Esophagus muscularis mucosa (tissue), 4 donors: ENCODE results near the gene MAP2. TPM values are rescaled to one million over a fixed set of nuclear protein-coding genes. Genes with fewer than 3 reads are reported as not detected.

Source experiments
- DNase-seq: peaks from one replicate; pipeline ENCODE4 v3.0.0-alpha.2; 2017; ENCODE audit errors: extremely low spot score
- H3K27ac ChIP-seq, 4 donors: fragments of 200-600 bp; sonication (generic); replicated peaks in 1 of 4; 1 replicate in 3 of 4; 2 replicates in 1 of 4; pipeline ENCODE4 v1.5.1; 2016 to 2019; ENCODE audit warnings: mild to moderate bottlenecking in 1 of 4
- H3K27me3 ChIP-seq, 4 donors: fragments of 200-600 bp; sonication (generic); one replicate each; pipeline versions ENCODE4 v1.5.1 to v1.6.0; 2016 to 2019
- H3K36me3 ChIP-seq, 4 donors: fragments of 200-600 bp; sonication (generic); one replicate each; pipeline ENCODE4 v1.5.1; 2016 to 2019
- H3K4me1 ChIP-seq, 4 donors: fragments of 200-600 bp; sonication (generic); one replicate each; pipeline ENCODE4 v1.5.1; 2016 to 2019
- H3K4me3 ChIP-seq, 4 donors: fragments of 200-600 bp; sonication (generic); 1 replicate in 2 of 4; 2 replicates in 2 of 4; pipeline ENCODE4 v1.5.1; 2016 to 2019; ENCODE audit warnings: mild to moderate bottlenecking in 4 of 4, moderate library complexity in 1 of 4
- H3K9me3 ChIP-seq, 4 donors: fragments of 200-600 bp; sonication (generic); 1 replicate in 3 of 4; 2 replicates in 1 of 4; pipeline ENCODE4 v1.5.1; 2016 to 2019
- EP300 ChIP-seq: sonication (generic); formaldehyde crosslinking; IDR thresholded peaks from one replicate; pipeline ENCODE4 v1.6.1; 2017; ENCODE audit warnings: antibody characterized with exemption
- POLR2A ChIP-seq: fragments of 450-650 bp; IDR thresholded peaks from one replicate; pipeline ENCODE4 v1.6.1; 2017; ENCODE audit warnings: antibody characterized with exemption, moderate library complexity, mild to moderate bottlenecking, low read depth
- POLR2AphosphoS5 ChIP-seq, 2 donors: sonication (generic); formaldehyde crosslinking; IDR thresholded peaks; one replicate each; pipeline ENCODE4 v1.6.1; 2017; ENCODE audit warnings: antibody characterized with exemption in 2 of 2
- WGBS: methylation state at CpG from one replicate; pipeline ENCODE4 v1.1.5; 2018; 5-methylcytosine and 5-hydroxymethylcytosine counted together
- intact Hi-C: fragments of 100-400 bp; cut with DNase I; formaldehyde crosslinking; loops from one replicate; pipeline ENCODE4 v1.15.1; 2023
- total RNA-seq, 4 donors: library from RNA; depleted of rRNA; stranded (reverse); fragments of >200 nt; gene quantifications; one replicate each; pipeline versions ENCODE4 v1.1.0 to v1.2.1, GENCODE V29; 2016
- TF ChIP-seq, protein P1 (sequence below), 3 experiments: fragments of 200-600 bp in 2 of 3; fragments of 450-650 bp in 1 of 3; sonication (generic) in 2 of 3; IDR thresholded peaks; one replicate each; pipeline ENCODE4 v1.5.1; 2017 to 2019; ENCODE audit warnings: antibody characterized with exemption in 3 of 3, mild to moderate bottlenecking in 2 of 3, moderate library complexity in 1 of 3

MAP2 gene
- total RNA-seq, 4 donors from 2014 or later = 11.1 to 62.6 (median 47.0) TPM

DNA sequence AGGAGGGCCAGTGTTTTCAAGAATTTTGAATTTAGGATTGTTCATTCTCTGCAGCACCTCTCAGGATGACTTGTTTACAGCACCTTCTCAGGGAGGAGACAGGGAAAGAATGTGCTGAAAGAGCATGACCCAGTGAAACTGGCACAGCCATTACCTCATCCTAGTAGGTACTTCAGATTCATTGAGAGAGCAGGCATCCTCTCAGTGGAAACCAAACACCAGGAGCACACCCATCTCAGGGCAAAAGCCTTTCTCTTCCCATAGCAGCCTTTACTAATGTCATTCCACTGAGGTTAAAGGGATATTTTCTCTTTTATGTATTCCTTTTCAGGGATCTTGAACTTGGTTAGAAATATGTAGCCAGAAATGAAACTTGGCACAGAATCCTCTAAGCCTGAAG, 2.6 kb downstream of the MAP2 start:
- TF ChIP-seq, protein P1, sequence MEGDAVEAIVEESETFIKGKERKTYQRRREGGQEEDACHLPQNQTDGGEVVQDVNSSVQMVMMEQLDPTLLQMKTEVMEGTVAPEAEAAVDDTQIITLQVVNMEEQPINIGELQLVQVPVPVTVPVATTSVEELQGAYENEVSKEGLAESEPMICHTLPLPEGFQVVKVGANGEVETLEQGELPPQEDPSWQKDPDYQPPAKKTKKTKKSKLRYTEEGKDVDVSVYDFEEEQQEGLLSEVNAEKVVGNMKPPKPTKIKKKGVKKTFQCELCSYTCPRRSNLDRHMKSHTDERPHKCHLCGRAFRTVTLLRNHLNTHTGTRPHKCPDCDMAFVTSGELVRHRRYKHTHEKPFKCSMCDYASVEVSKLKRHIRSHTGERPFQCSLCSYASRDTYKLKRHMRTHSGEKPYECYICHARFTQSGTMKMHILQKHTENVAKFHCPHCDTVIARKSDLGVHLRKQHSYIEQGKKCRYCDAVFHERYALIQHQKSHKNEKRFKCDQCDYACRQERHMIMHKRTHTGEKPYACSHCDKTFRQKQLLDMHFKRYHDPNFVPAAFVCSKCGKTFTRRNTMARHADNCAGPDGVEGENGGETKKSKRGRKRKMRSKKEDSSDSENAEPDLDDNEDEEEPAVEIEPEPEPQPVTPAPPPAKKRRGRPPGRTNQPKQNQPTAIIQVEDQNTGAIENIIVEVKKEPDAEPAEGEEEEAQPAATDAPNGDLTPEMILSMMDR (IDR thresholded peaks at IDR 0.05) = no peak
- TF ChIP-seq POLR2AphosphoS5 (IDR thresholded peaks at IDR 0.05) (no peak), POLR2A (no peak), EP300 (no peak)
- H3K27me3 ChIP-seq = no peaks in the 10 kb centered on the region
- H3K27ac ChIP-seq = no peak overlapping the region
- intact Hi-C loops = loop anchor here (10.0 kb wide), 1 partner anchor 128 kb away; no protein-coding TSS in a partner anchor
- H3K36me3 ChIP-seq = no peaks in the 10 kb centered on the region
- no peak overlapping the region for H3K4me3 ChIP-seq
- no peak for DNase-seq
- H3K9me3 ChIP-seq = no peaks in the 10 kb centered on the region
- H3K4me1 ChIP-seq = peaks cover 0 to 29% (median 23%) of the 10 kb centered on the region in 4 donors

DNA sequence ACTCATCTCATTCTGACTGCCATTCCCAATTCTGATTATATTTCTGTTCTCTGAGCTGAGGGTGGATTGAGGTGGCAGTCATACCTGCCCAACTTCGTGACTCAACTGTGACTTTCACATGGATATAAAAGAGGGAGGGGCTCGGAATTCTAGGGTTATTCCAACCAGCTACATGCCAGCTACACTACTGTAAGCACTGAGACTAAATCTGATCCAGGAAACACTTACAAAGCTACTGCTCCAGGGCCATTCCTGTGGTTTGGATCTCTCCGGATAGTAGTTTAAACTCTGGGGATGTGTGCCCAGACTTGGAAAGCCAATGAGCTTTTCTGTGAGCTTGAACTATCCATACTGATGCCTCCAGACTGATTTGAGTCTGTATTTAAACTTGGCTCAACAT, 7.9 kb downstream of the MAP2 start:
- WGBS = 82% methylated on average over 3 of the region's 3 CpGs
- Histone ChIP-seq H3K9me3 (no peaks in the 10 kb centered on the region), H3K4me3 (no peak overlapping the region), H3K36me3 (no peaks in the 10 kb centered on the region), H3K27me3 (no peaks in the 10 kb centered on the region), H3K4me1 (peaks cover 0 to 1% (median 0%) of the 10 kb centered on the region in 4 donors), H3K27ac (no peak overlapping the region)
- no peak for DNase-seq
- TF ChIP-seq POLR2A (no peak), POLR2AphosphoS5 (IDR thresholded peaks at IDR 0.05) (no peak)
- TF ChIP-seq, protein P1 (IDR thresholded peaks at IDR 0.05) = no peak
- intact Hi-C loops = no loop called here

DNA sequence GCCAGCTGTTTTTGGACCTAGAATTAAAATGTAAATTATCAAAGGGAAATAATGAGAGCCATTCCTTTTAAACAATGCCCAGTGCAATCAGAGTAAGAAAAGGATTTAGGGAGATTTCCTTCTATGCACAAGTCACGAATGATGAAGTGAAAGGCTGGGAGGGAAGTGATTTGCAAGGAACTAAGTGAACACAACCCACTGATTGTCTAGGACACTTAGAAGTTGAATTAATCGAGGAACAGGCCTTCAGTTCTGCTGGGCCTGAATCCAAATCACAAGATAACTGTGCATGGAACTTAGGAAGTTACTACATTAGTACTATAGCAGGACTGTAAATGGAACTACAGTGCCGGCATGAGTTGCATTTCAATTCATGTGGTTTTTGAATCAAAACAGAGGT, 17.7 kb downstream of the MAP2 start:
- Histone ChIP-seq H3K4me1 (peaks cover 0 to 13% (median 0%) of the 10 kb centered on the region in 4 donors), H3K9me3 (no peaks in the 10 kb centered on the region), H3K27ac (no peak overlapping the region), H3K36me3 (no peaks in the 10 kb centered on the region), H3K4me3 (no peak overlapping the region), H3K27me3 (no peaks in the 10 kb centered on the region)
- DNase-seq = no peak
- 57% methylated on average over 3 of the region's 3 CpGs for WGBS
- no peak for TF ChIP-seq POLR2AphosphoS5 (IDR thresholded peaks at IDR 0.05)
- TF ChIP-seq, protein P1 (IDR thresholded peaks at IDR 0.05) = no peak
- no peak for TF ChIP-seq POLR2A
- TF ChIP-seq EP300 = no peak
- intact Hi-C loops = no loop called here

DNA sequence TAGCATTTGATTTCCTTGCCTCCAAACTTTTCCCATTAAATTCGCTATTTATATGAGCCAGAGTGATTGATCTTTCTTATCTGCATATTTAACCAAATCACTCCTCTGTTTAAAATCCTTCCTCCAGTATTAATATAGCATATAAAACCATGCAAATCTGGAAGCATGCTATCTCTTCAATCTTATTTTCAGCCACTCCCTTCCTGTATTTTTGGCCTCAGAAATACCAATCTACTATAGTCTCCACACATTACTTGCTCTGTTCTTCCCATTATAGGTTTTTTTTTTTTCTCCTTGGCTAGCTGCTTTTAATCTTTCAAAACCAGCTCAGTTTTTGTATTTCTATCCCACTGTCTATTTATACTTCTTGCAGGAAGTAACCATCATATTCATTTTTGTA, 19.1 kb downstream of the MAP2 start:
- DNase-seq = no peak
- WGBS = 80% methylated on average over 1 of the region's 1 CpG
- Histone ChIP-seq H3K4me3 (no peak overlapping the region), H3K4me1 (peaks cover 0 to 13% (median 0%) of the 10 kb centered on the region in 4 donors), H3K36me3 (no peaks in the 10 kb centered on the region), H3K27me3 (no peaks in the 10 kb centered on the region), H3K27ac (no peak overlapping the region), H3K9me3 (no peaks in the 10 kb centered on the region)
- intact Hi-C loops = no loop called here
- no peak for TF ChIP-seq POLR2AphosphoS5 (IDR thresholded peaks at IDR 0.05)
- TF ChIP-seq, protein P1 (IDR thresholded peaks at IDR 0.05) = no peak
- no peak for TF ChIP-seq POLR2A
- TF ChIP-seq EP300 = no peak

GRCh38 chr2:209445485-209445884, 21.6 kb downstream of the MAP2 start:
- H3K36me3 ChIP-seq = no peaks in the 10 kb centered on the region
- intact Hi-C loops = no loop called here
- H3K27me3 ChIP-seq = no peaks in the 10 kb centered on the region
- no peak overlapping the region for H3K4me3 ChIP-seq
- H3K27ac ChIP-seq = no peak overlapping the region
- TF ChIP-seq POLR2AphosphoS5 (IDR thresholded peaks at IDR 0.05) = no peak
- no peak for TF ChIP-seq POLR2A
- TF ChIP-seq EP300 = no peak
- TF ChIP-seq, protein P1 (IDR thresholded peaks at IDR 0.05) = no peak
- WGBS = 90% methylated on average over 2 of the region's 2 CpGs
- no peaks in the 10 kb centered on the region for H3K9me3 ChIP-seq
- peaks cover 0 to 13% (median 0%) of the 10 kb centered on the region in 4 donors for H3K4me1 ChIP-seq
- no peak for DNase-seq
